ENCODE measurements around the gene ROMO1. TPM values are rescaled to one million over a fixed set of nuclear protein-coding genes. Genes with fewer than 3 reads are reported as not detected.

ROMO1 gene
- total RNA-seq, 4 donors from 2014 or later: 64.7 to 402 (median 229) TPM

DNA sequence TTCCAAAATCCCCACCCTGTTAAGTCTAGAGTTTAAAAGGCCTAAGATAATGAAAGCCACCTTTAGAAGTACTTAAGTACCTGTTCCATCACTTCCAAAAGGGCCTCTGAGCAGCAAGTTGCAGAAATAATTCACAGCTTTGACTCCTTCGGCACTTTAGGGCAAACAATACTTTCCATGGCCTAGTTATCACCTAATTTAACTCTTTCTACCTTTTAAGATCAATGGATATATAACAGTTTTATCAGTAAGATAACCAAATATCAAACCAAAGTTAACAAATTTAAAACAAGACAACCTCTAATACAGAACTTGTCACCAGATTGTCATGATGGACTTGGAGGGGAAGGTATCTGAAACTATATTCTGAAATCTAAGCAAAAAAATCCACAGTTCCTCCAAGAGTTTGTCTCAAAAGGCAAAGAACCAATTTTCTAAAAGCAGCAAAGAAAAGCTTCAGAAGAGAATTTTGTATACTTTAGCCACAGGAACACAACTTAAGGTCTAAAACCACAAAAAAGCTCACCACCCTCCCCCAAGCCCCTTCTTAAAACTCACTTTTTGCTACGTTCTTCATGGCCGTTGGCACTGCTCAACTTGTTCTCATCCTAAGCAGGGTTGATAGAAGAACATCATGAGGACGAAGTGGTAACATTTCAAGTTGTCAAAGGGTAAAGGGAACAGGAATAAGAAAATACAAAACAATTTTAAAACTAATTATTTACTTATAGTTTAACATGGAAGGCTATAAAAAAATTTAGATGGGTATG is 39.4 kb downstream of the ROMO1 start:
- Histone ChIP-seq H3K4me1 (peaks cover 23 to 43% of the 10 kb centered on the region in 2 donors), H3K27ac (no peak overlapping the region), H3K36me3 (peaks cover 50 to 63% of the 10 kb centered on the region in 2 donors), H3K9me3 (no peaks in the 10 kb centered on the region), H3K4me3 (replicated peaks in 1 of 3) (no peak overlapping the region), H3K27me3 (no peaks in the 10 kb centered on the region)
- no peak for DNase-seq
- TF ChIP-seq, protein P1, sequence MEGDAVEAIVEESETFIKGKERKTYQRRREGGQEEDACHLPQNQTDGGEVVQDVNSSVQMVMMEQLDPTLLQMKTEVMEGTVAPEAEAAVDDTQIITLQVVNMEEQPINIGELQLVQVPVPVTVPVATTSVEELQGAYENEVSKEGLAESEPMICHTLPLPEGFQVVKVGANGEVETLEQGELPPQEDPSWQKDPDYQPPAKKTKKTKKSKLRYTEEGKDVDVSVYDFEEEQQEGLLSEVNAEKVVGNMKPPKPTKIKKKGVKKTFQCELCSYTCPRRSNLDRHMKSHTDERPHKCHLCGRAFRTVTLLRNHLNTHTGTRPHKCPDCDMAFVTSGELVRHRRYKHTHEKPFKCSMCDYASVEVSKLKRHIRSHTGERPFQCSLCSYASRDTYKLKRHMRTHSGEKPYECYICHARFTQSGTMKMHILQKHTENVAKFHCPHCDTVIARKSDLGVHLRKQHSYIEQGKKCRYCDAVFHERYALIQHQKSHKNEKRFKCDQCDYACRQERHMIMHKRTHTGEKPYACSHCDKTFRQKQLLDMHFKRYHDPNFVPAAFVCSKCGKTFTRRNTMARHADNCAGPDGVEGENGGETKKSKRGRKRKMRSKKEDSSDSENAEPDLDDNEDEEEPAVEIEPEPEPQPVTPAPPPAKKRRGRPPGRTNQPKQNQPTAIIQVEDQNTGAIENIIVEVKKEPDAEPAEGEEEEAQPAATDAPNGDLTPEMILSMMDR (IDR thresholded peaks at IDR 0.05): no peak
- no peak for TF ChIP-seq POLR2A (IDR thresholded peaks at IDR 0.05)
- intact Hi-C loops (cut with DNase I): no loop called here
- 56 to 63% methylated on average over 4 of the region's 4 CpGs for WGBS, 2 donors

DNA sequence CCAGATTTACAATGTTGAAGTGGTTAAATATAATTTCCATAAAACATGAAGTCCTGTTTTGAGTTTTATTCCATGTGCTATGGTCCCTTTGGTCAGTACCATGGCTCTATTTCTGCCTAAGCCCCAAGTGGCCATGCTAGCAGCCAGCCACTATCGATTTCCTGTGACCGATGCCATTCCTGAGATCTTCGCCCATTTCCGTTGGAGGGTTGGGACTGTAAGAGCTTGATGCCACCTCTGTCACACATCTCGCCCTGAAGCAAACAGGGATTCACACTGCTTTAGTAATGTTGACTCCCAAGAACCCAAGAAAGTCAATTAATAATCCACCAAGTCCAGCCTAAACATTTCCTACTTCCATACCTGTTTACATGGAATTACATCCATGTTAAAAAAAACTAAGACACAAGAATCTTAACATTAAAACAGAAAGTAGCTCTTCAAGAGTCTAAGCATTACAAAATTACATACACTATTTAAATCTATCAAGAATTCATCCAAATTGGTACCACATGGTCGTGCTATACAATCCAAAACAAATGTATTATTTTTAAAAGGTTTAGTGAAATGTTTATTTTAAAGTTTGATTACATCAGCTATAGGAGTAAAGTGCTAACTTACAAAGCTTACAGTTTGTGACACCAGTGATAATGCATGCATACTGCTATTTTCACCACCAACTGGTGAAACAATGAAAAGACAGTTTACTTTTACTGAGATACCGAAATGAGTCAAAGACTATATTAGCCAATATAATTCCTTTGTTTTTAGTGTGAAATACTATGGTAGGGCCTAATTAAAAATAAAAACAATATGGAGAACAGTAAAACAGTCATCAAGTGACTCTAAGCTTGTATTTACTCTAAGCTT is 40.3 kb downstream of the ROMO1 start:
- intact Hi-C loops (cut with DNase I): loop anchor here (5.0 to 10.0 kb wide), 2 partner anchors 145 to 213 kb away; partner anchors contain the start of gene SCAND1
- no peak for DNase-seq
- TF ChIP-seq, protein P1 (IDR thresholded peaks at IDR 0.05): peak in 2 of 6 experiments; percentile 9 to 21
- no peak for TF ChIP-seq POLR2A (IDR thresholded peaks at IDR 0.05)
- Histone ChIP-seq H3K27ac (peak overlapping the region in 1 of 3 donors; percentile 80), H3K4me3 (replicated peaks in 1 of 3) (no peak overlapping the region), H3K9me3 (no peaks in the 10 kb centered on the region), H3K4me1 (peaks cover 24 to 39% of the 10 kb centered on the region in 2 donors), H3K27me3 (no peaks in the 10 kb centered on the region), H3K36me3 (peaks cover 42 to 55% of the 10 kb centered on the region in 2 donors)
- WGBS, 2 donors: 54 to 65% methylated on average over 7 of the region's 7 CpGs

DNA sequence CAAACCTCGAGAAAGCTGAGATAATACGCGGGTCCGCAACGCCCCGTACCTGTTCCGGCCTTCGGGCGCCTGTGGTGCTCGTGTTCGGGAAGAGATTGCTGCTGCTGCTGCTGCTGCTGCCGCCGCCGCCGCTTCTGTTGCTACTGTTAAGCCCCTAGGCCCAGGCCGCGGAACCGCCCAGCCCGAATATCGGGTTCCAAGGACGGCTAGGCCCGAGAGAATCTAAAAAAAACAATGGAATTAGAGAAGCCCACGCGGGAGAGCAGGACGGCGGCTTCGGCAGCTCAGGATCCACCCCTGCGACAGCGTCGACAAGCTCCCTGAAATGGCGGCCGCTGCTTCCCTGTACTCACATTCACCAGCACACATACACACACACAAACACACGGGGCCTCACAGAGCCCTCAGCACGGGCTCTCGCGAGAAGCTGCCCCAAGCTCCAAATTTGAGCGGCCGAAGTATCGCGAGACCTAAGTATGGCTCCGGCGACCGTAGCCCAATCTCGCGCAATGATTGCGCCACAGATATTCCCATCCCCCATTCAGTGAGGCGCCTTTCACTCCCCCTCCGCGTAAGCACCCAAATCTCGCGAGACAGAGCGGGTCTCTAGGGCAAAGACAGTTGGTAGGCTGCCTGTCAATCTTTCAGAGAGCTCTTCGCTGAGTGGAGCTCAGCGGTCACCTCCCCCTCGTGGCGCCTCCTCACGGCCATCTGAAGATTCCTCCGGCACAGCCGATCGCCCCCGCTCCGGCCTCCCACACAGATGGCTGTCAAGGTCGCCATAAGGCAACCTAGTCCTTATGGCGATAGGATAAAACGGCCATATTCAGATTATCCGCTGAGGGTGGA is 42.9 kb downstream of the ROMO1 start, which contains the start of gene RBM39:
RBM39 (minus strand) TSS at position 369 of the 849 bp plus-strand sequence. CDS start 1,386 bp downstream, outside the sequence.
- Histone ChIP-seq H3K9me3 (no peaks in the 10 kb centered on the region), H3K4me1 (peaks cover 24 to 26% of the 10 kb centered on the region in 2 donors), H3K27ac (peak within 1 kb of the TSS; percentile 100), H3K36me3 (peaks cover 27 to 34% of the 10 kb centered on the region in 2 donors), H3K4me3 (replicated peaks in 1 of 3) (peak within 1 kb of the TSS; percentile 66 to 96 (median 92)), H3K27me3 (no peaks in the 10 kb centered on the region)
- 0 to 1% methylated on average over 45 to 57 of the region's 66 CpGs for WGBS, 2 donors
- peak; percentile 100 for DNase-seq
- TF ChIP-seq, protein P1 (IDR thresholded peaks at IDR 0.05): peak in 4 of 6 experiments; percentile 6 to 45 (median 41)
- TF ChIP-seq POLR2A (IDR thresholded peaks at IDR 0.05): peak; percentile 96 to 99
- intact Hi-C loops (cut with DNase I): loop anchor here (5.0 to 10.0 kb wide), 2 partner anchors 143 to 210 kb away; partner anchors contain the start of gene SCAND1

DNA sequence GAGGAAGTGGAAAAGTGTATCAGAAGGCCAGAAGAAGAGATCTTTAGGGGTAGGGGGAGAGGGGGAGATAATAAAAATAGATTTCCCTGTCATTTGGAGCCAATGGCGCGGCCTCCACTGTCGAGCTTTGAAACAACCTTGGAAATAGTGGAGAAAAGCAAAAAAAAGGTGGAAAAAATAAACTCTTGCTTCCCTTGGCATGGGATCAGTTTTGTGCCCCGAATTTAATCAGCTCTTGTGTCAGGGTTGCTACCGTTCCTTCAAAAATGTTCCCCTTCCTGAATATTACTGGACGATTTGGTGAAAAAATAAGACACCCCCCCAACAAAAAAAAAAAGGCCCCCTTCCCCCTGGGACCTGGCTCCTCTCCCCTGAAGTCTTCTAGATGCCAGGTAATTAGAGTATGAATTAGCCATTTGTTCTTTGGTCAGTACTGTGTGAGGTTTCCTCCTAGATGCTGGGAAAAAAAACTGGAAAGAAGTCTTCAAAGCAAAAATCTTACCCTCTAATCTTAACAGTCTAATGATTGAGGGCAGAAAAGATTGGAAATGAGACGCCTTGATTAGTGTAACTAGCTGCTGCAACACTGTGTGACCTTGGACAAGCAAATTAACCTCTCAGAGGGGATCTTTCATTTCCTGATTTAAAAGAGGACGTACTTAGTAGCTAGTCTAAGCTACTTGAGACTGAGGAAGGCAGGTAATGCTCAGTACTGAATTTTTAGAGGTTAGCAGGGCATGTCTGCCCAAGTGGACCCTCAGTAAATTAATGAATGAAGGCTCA is 43.7 kb downstream of the ROMO1 start:
- WGBS, 2 donors: 1 to 2% methylated on average over 8 of the region's 8 CpGs
- intact Hi-C loops (cut with DNase I): loop anchor here (5.0 to 10.0 kb wide), 2 partner anchors 142 to 209 kb away; partner anchors contain the start of gene SCAND1
- TF ChIP-seq POLR2A (IDR thresholded peaks at IDR 0.05): peak in 1 of 2 donors; percentile 62
- TF ChIP-seq, protein P1 (IDR thresholded peaks at IDR 0.05): peak in 1 of 6 experiments; percentile 3

More for the DNA sequence above, 43.7 kb downstream of the ROMO1 start:
- Histone ChIP-seq H3K4me3 (replicated peaks in 1 of 3) (peak overlapping the region; percentile 21 to 66 (median 51)), H3K4me1 (peaks cover 24 to 25% of the 10 kb centered on the region in 2 donors), H3K27ac (peak overlapping the region; percentile 91 to 99 (median 96)), H3K36me3 (peaks cover 19 to 26% of the 10 kb centered on the region in 2 donors), H3K9me3 (no peaks in the 10 kb centered on the region), H3K27me3 (no peaks in the 10 kb centered on the region)
- peak; percentile 15 to 18 for DNase-seq
